H54 (cell line): ENCODE results near the gene MISP.

Experiments used
- DNase-seq: peaks from one replicate; pipeline ENCODE4 v3.0.0; 2011; ENCODE audit warnings: low spot score, mixed read lengths; ENCODE audit not compliant: insufficient read length
- FAIRE-seq: peaks from 3 replicates; lab custom pipeline; 2011; peaks lifted over from hg19 to GRCh38; lab: Jason Lieb, UNC
- POLR2A ChIP-seq: IDR thresholded peaks from 2 replicates; pipeline ENCODE4 v1.6.1; 2011; ENCODE audit warnings: low read depth, mild to moderate bottlenecking, low read length

The MISP gene

DNA sequence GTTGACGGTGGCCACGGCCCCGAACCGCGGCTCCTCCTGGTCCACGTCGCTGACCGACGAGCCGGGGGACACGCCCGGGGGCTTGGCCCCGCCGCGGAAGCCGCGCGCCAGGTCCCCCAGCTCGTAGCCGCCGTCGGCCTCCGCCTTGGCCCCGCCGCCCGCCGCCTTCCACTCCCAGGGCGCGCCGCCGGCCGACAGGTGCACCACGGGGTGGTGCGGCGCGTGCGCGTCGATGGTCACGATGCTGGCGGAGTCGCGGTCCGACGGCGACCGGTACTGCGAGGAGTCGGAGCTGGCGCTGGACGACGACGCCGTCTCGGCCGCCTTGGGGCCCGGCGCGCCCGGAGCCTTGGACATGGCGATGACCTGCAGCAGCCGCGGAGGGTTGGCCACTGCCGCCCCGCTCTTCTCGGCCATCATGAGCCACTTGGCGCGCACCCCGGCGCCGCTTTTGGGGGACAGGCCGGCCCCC is 61.9 kb downstream of the MISP start:
- TF ChIP-seq POLR2A, result no peak
- DNase-seq (no peak), FAIRE-seq (no peak)

DNA sequence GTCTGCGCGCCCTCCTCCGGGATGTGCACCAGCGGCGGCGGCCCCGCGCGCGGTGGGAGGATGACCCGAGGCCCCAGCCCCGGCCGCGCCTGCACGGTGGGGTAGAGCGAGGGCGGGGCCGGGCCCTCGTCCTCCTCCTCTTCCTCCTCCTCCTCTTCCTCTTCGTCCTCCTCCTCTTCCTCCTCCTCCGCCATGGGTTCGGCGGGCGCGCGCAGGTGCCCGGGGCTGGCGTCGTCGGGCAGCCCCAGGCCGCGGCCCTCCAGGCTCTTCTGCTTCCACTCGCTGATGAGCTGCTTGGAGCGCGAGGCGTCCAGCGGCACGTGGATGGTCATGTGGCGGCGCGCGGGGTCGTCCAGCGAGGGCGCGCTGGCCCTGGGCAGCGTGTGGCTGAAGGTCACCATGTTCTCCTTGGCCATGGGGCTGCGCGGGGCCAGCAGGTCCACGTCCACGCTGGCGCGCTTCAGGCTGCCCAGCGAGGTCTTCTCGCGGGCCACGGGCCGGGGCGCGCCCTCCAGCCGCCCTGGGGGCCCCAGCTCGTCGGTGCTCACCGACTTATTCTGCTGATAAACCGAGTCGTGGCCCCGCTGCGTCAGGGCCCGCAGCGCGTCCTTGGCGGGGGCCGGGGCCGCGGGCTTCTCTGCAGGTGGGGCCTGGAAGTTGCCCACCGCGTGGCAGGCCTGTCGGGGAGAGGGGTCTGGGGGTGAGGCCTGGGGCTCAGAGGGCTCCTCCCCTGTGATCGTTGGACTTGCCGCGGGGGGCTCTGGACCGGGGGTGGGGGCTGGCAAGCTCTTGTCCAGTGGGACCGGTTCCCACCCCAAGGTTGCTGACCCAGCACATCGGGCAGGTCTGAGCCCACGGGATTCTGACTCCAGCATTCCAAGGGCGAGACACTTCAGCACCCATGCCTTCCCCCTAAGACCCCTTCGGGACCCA is 62.6 kb downstream of the MISP start:
- FAIRE-seq, result no peak
- no peak for TF ChIP-seq POLR2A
- DNase-seq, result no peak
